IPS-18c (cell line): Measurements from ENCODE around the gene SLC35G3.
"Not testable (repeated sequence)": the region's sequence is repeated elsewhere in the genome, so short reads cannot be mapped to it uniquely, and the experiment has no call there.

Experiments used
- H3K4me3 ChIP-seq: 2 replicates; pipeline ENCODE4 v1.7.0; 2013; ENCODE audit warnings: low read depth, mild to moderate bottlenecking, low read length, moderate library complexity; ENCODE audit not compliant: insufficient read depth
- H3K9me3 ChIP-seq: one replicate; pipeline ENCODE4 v1.6.1; 2013; ENCODE audit warnings: mild to moderate bottlenecking, low read length, moderate library complexity; ENCODE audit not compliant: control insufficient read depth, insufficient read depth

SLC35G3 gene

GRCh38 chr17:35152421-35153140, 41.6 kb downstream of the SLC35G3 start:
- Histone ChIP-seq H3K4me3 (no peak overlapping the region), H3K9me3 (no peaks in the 10 kb centered on the region)

DNA sequence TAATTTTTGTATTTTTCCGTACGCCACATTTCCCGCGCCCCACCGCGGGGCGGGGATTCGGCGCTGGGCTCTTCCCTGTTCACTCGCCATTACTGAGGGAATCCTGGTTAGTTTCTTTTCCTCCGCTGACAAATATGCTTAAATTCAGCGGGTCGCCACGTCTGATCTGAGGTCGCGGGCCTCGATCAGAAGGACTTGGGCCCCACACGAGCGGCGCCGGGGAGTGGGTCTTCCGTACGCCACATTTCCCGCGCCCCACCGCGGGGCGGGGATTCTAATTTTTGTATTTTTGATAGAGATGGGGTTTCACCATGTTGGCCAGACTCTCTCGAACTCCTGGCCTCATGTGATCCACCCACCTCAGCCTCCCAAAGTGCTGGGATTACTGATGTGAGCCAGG, 43.1 kb downstream of the SLC35G3 start:
- not testable (repeated sequence) for H3K4me3 ChIP-seq, H3K9me3 ChIP-seq

DNA sequence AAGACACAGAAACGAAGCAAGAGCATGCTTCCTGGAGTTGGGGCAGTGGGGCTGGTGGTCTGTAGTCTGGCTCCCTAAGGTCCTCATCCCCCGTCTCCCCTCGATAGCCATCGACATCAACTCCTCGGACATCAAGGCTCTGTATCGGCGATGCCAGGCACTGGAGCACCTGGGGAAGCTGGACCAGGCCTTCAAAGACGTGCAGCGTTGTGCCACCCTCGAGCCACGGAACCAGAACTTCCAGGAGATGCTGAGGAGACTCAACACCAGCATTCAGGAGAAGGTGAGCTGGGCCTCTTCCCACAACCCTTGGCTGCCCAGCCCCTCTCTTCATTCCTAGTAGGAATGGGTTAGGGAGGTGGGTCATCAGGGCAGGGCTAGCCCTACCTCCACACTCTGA, 44.3 kb downstream of the SLC35G3 start:
- H3K9me3 ChIP-seq: no peaks in the 10 kb centered on the region
- H3K4me3 ChIP-seq: no peak overlapping the region

DNA sequence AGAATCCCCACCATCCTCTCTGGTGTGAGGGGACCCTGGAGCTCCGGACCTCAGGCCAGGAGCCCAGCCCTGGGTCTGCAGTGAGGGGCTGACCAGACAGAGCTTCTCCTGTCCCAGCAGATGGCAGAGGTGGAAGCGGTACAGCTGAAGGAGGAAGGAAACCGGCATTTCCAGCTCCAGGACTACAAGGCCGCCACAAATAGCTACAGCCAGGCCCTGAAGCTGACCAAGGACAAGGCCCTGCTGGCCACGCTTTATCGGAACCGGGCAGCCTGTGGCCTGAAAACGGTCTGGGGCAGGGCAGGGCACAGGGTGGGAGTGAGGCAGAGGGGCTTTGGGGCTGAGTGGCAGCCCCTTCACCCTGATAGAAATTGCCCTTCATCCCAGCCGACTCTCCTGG, 46.0 kb downstream of the SLC35G3 start:
- Histone ChIP-seq H3K4me3 (no peak overlapping the region), H3K9me3 (no peaks in the 10 kb centered on the region)

- Histone ChIP-seq H3K9me3 (no peaks in the 10 kb centered on the region), H3K4me3 (no peak within 1 kb of the TSS)
Measured at GRCh38 chr17:35147375-35147905, 46.8 kb downstream of the SLC35G3 start, which contains the start of gene UNC45B. Gene UNC45B (plus strand): TSS chr17:35147817. CDS start chr17:35148264, 447 bp downstream.

- no peak overlapping the region for H3K4me3 ChIP-seq
Measured at GRCh38 chr17:35146214-35146833, 47.9 kb downstream of the SLC35G3 start.

GRCh38 chr17:35144840-35145239, 49.4 kb downstream of the SLC35G3 start:
- Histone ChIP-seq H3K9me3 (peaks cover 2% of the 10 kb centered on the region), H3K4me3 (no peak overlapping the region)

More at GRCh38 chr17:35146214-35146833, 47.9 kb downstream of the SLC35G3 start:
- peaks cover 2% of the 10 kb centered on the region for H3K9me3 ChIP-seq
